HuH-7 (cell line): Measurements from ENCODE around the gene RBMS3.
"Not testable (repeated sequence)": the region's sequence is repeated elsewhere in the genome, so short reads cannot be mapped to it uniquely, and the experiment has no call there.

Experiments used
- DNase-seq: peaks from one replicate; pipeline ENCODE4 v3.0.0; 2011; ENCODE audit warnings: low spot score

Gene RBMS3

GRCh38 chr3:29481969-29482767, 201.3 kb downstream of the RBMS3 start:
- DNase-seq: no peak

GRCh38 chr3:29484633-29485032, 203.8 kb downstream of the RBMS3 start:
- no peak for DNase-seq

- no peak for DNase-seq
Measured at GRCh38 chr3:29486096-29486495, 205.2 kb downstream of the RBMS3 start.

GRCh38 chr3:29486917-29487316, 206.0 kb downstream of the RBMS3 start:
- DNase-seq: no peak

GRCh38 chr3:29488922-29489321, 208.1 kb downstream of the RBMS3 start:
- no peak for DNase-seq

- DNase-seq: no peak
Measured at GRCh38 chr3:29493109-29493508, 212.2 kb downstream of the RBMS3 start.

GRCh38 chr3:29494305-29495036, 213.6 kb downstream of the RBMS3 start:
- DNase-seq: no peak

- no peak for DNase-seq
Measured at GRCh38 chr3:29497282-29497681, 216.4 kb downstream of the RBMS3 start.

GRCh38 chr3:29502771-29503170, 221.9 kb downstream of the RBMS3 start:
- no peak for DNase-seq

GRCh38 chr3:29503314-29503713, 222.4 kb downstream of the RBMS3 start:
- DNase-seq: no peak

GRCh38 chr3:29503958-29504357, 223.1 kb downstream of the RBMS3 start:
- DNase-seq: no peak

GRCh38 chr3:29506502-29506901, 225.6 kb downstream of the RBMS3 start:
- DNase-seq: no peak

- no peak for DNase-seq
Measured at GRCh38 chr3:29511701-29512100, 230.8 kb downstream of the RBMS3 start.

GRCh38 chr3:29512641-29513040, 231.8 kb downstream of the RBMS3 start:
- no peak for DNase-seq

- DNase-seq: no peak
Measured at GRCh38 chr3:29513236-29513635, 232.4 kb downstream of the RBMS3 start.

- DNase-seq: no peak
Measured at GRCh38 chr3:29514170-29514569, 233.3 kb downstream of the RBMS3 start.

- DNase-seq: no peak
Measured at GRCh38 chr3:29514912-29515311, 234.0 kb downstream of the RBMS3 start.

GRCh38 chr3:29515451-29515850, 234.6 kb downstream of the RBMS3 start:
- no peak for DNase-seq

- DNase-seq: no peak
Measured at GRCh38 chr3:29516164-29516563, 235.3 kb downstream of the RBMS3 start.

- no peak for DNase-seq
Measured at GRCh38 chr3:29520764-29521163, 239.9 kb downstream of the RBMS3 start.

GRCh38 chr3:29521293-29521692, 240.4 kb downstream of the RBMS3 start:
- no peak for DNase-seq

GRCh38 chr3:29521751-29522150, 240.9 kb downstream of the RBMS3 start:
- no peak for DNase-seq

GRCh38 chr3:29524433-29524832, 243.6 kb downstream of the RBMS3 start:
- DNase-seq: not testable (repeated sequence)
